ENCODE data around the gene DERL3. TPM values are rescaled to one million over a fixed set of nuclear protein-coding genes. Genes with fewer than 3 reads are reported as not detected.
"Not testable (repeated sequence)": the region's sequence is repeated elsewhere in the genome, so short reads cannot be mapped to it uniquely, and the experiment has no call there.

Gene DERL3
- total RNA-seq: 0.12 TPM in 1 of 2 replicates, not detected in the other

DNA sequence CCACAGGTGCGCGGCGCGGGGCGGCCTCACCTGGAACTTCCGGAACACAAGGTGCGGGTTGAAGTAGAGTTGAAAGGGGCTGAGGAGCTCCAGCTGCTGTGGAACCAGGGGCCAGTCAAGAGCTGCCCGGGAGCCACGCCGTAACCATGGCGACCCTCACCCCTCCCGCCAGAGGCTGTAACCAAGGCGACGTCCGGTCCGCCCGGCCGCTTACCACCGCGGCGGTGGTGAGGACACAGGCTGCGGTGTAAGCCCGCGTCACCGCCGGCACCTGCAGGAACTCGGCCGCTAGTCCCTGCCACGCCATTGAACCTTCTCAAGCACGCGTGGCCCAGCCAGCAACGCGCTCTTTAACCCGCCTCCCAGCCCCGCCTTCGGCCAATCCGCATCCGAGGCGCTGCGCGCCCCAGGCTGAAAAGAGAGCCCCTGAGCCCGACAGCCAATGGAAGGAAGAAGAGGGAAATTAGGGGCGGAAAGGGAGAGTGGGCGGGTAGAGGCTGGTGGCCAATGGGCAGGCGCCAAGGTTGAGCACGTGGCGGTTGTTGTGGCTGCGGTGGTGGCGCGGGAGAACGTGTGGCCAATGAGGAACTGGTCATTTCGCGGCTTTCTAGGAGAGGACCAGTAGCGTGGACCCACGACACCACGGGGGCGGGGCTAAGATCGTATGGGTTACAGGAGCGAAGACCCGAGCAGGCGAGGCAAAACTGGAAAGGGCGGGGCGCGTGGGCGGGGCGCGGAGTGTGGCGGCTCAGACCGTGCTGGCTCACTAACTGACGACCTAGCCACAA, at the start of gene DERL3:
Gene DERL3 (minus strand): TSS at position 326 of the 788 bp plus-strand sequence. CDS start 19 bp downstream, at position 307.
- peak; percentile 60 for DNase-seq (ENCODE audit: extremely low read depth, low read depth, low spot score)

DNA sequence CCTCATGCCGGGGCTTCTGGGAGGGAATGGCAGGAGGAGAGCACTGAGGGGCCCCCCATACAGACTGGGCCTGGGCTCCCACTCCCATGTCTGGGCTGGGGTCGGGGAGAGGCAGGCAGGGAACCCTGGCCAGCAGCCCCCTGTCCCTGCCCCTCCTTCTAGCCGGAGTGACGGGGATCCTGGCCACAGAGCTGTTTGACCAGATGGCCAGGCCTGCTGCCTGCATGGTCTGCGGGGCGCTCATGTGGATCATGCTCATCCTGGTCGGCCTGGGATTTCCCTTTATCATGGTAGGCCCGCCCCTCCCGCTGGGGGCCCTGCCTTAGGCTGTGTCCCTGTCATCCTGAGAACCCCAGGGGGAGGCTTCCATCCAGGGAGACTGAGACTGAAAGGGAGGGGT, 45.3 kb upstream of the DERL3 start:
- no peak for DNase-seq (ENCODE audit: extremely low read depth, low read depth, low spot score)

DNA sequence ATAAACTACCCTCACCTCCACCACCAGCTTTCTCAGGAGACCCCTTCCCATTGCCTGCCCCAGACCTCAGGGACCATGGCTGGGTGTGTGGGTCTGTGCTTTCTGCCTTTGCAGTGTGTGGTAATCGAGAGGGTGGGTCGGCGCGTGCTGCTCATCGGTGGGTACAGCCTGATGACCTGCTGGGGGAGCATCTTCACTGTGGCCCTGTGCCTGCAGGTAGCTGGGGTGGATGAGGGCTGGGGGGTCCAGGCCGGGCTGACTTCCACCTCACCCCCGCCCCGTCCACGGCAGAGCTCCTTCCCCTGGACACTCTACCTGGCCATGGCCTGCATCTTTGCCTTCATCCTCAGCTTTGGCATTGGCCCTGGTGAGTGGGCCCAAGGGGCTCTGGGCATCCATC, 44.9 kb upstream of the DERL3 start:
- DNase-seq (ENCODE audit: extremely low read depth, low read depth, low spot score): no peak

DNA sequence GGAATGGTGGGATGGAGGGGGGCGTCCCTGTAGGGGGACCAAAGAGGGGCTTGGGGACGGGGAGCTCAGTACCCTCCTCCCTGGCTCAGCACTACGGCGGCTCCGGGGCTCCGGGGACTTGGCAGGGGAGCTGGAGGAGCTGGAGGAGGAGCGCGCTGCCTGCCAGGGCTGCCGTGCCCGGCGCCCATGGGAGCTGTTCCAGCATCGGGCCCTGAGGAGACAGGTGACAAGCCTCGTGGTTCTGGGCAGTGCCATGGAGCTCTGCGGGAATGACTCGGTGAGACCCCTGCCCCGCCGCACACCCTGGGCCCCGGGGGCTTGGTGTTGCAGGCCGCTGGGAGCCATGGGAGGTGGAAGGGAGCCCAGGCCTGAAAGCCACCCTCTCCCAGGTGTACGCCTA, 43.6 kb upstream of the DERL3 start:
- DNase-seq (ENCODE audit: extremely low read depth, low read depth, low spot score): no peak

GRCh38 chr22:23878219-23878618, 39.4 kb upstream of the DERL3 start:
- DNase-seq (ENCODE audit: extremely low read depth, low read depth, low spot score): no peak

GRCh38 chr22:23877566-23877965, 38.8 kb upstream of the DERL3 start:
- DNase-seq (ENCODE audit: extremely low read depth, low read depth, low spot score): no peak

GRCh38 chr22:23875801-23876200, 37.0 kb upstream of the DERL3 start:
- no peak for DNase-seq (ENCODE audit: extremely low read depth, low read depth, low spot score)

GRCh38 chr22:23874871-23875270, 36.1 kb upstream of the DERL3 start:
- DNase-seq (ENCODE audit: extremely low read depth, low read depth, low spot score): no peak

DNA sequence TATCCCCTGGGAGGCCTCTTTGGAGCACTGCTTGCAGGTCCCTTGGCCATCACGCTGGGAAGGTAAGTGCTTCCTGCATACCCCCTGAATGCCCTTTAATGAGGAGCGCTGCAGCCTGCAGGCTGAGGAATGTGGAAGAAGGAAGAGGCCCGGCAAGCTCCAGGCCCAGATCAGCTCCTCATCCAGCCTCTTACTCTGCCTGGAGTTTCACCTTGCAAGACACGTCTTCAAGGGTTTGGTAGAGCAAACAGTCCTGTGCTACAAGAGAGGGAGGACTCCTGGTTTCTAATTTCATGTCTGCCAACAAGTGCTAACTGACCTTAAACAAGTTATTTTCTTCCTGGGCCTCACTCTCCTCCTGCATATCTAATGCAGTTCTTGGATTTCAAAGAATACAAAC, 29.8 kb upstream of the DERL3 start:
- no peak for DNase-seq (ENCODE audit: extremely low read depth, low read depth, low spot score)

- not testable (repeated sequence) for DNase-seq (ENCODE audit: extremely low read depth, low read depth, low spot score)
Measured at GRCh38 chr22:23864499-23865154, 25.8 kb upstream of the DERL3 start.

GRCh38 chr22:23862103-23862502, 23.3 kb upstream of the DERL3 start:
- DNase-seq (ENCODE audit: extremely low read depth, low read depth, low spot score): no peak

DNA sequence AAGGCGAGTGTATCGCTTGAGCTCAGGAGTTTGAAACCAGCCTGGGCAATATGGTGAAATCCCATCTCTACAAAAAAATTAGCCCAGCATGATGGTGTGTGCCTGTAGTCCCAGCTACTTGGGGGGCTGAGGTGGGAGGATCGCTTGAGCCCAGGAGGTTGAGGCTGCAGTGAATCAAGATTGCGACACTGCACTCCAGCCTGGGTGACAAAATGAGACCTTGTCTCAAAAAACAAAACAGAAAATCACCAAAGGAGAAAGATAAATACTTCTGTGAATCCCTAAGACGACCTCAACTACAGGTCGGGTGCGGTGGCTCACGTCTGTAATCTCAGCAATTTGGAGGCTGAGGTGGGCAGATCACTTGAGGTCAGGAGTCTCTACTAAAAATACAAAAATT, 21.4 kb upstream of the DERL3 start:
- not testable (repeated sequence) for DNase-seq (ENCODE audit: extremely low read depth, low read depth, low spot score)

DNA sequence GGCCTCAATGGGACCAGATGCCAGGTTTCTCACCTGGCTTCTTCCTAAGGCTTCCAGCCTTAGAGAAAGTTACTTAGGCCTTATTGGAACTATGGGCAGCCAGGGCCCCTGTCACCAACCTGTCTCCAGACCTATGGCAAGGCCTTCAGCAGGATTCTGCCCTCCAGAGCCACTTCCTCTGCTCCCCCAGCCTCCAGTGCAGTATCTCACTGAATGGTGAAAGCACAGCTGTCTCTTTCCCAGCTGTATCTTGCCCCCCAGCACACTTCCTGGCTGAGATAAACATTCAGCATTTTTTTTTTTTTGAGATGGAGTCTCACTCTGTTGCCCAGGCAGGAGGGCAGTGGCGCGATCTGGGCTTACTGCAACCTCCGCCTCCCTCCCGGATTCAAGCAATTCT, 20.4 kb upstream of the DERL3 start:
- no peak for DNase-seq (ENCODE audit: extremely low read depth, low read depth, low spot score)

GRCh38 chr22:23858484-23858815, 19.6 kb upstream of the DERL3 start:
- no peak for DNase-seq (ENCODE audit: extremely low read depth, low read depth, low spot score)

- DNase-seq (ENCODE audit: extremely low read depth, low read depth, low spot score): peak; percentile 82
Measured at GRCh38 chr22:23857606-23858483, 19.0 kb upstream of the DERL3 start, which contains the start of gene SLC2A11. Gene SLC2A11, plus strand, starts transcription at chr22:23857875. Its CDS starts 125 bp downstream, at chr22:23858000.

GRCh38 chr22:23856721-23857605, 18.2 kb upstream of the DERL3 start:
- no peak for DNase-seq (ENCODE audit: extremely low read depth, low read depth, low spot score)

- no peak for DNase-seq (ENCODE audit: extremely low read depth, low read depth, low spot score)
Measured at GRCh38 chr22:23850136-23850611, 11.4 kb upstream of the DERL3 start.

- DNase-seq (ENCODE audit: extremely low read depth, low read depth, low spot score): no peak
Measured at GRCh38 chr22:23849009-23850006, 10.5 kb upstream of the DERL3 start.
